Activated T-helper 1 cell treated with Interleukin-2 at 50 U/mL for 16 hours (primary cell): ENCODE measurements around the gene GORASP1.
"Not testable (repeated sequence)": the region's sequence is repeated elsewhere in the genome, so short reads cannot be mapped to it uniquely, and the experiment has no call there.

ENCODE experiments used
- DNase-seq: peaks from one replicate; pipeline ENCODE4 v3.0.0-alpha.2; 2020; ENCODE audit warnings: low read depth

GORASP1 gene

GRCh38 chr3:39064646-39065045 lies 42.8 kb downstream of the GORASP1 start:
- no peak for DNase-seq

- no peak for DNase-seq
Measured at GRCh38 chr3:39063143-39063542, 44.3 kb downstream of the GORASP1 start.

GRCh38 chr3:39062180-39062579 lies 45.2 kb downstream of the GORASP1 start:
- no peak for DNase-seq

- not testable (repeated sequence) for DNase-seq
Measured at GRCh38 chr3:39061228-39061627, 46.2 kb downstream of the GORASP1 start.

- no peak for DNase-seq
Measured at GRCh38 chr3:39056151-39056550, 51.3 kb downstream of the GORASP1 start.

GRCh38 chr3:39053696-39054095 lies 53.7 kb downstream of the GORASP1 start:
- no peak for DNase-seq

GRCh38 chr3:39052583-39052982 lies 54.8 kb downstream of the GORASP1 start:
- no peak for DNase-seq

- peak; percentile 85 for DNase-seq
Measured at GRCh38 chr3:39051649-39052561, 55.5 kb downstream of the GORASP1 start, which contains the start of the genes SCN11A and WDR48. TSS of gene SCN11A (minus strand) at chr3:39051944. CDS start at chr3:38950362, 101,582 bp downstream. TSS of gene WDR48 (plus strand) at chr3:39052016. CDS start at chr3:39052026, 10 bp downstream.

GRCh38 chr3:39050029-39050428 lies 57.4 kb downstream of the GORASP1 start:
- no peak for DNase-seq
